GM21717 (cell line): Measurements from ENCODE around the gene TMEM50A.
"Not testable (repeated sequence)": the region's sequence is repeated elsewhere in the genome, so short reads cannot be mapped to it uniquely, and the experiment has no call there.

Experiments used
- ATAC-seq: cut with Tn5 transposase; IDR thresholded peaks from one replicate; pipeline ENCODE4 v1.9.1; 2021; ENCODE audit warnings: mild to moderate bottlenecking, moderate library complexity; ENCODE audit not compliant: unreplicated experiment

TMEM50A gene

DNA sequence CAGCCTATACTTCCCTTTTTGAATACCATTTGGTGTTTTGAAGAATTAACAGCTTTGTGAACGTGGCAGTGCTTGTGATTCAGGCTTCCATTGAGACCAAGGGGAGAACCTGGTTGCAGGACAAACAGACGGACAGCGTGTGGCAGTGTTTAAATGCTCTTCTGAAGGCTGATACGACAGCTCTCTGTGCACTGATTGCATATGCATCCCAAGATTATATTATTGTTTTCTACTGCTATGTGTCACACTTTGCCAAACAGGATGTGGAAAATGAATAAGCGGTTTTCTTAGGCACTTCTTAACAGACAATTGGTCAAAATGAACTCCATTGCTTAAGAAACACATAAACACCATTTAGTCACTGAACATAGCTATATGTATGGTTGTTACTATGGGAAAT is 8.2 kb upstream of the TMEM50A start:
- not testable (repeated sequence) for ATAC-seq

DNA sequence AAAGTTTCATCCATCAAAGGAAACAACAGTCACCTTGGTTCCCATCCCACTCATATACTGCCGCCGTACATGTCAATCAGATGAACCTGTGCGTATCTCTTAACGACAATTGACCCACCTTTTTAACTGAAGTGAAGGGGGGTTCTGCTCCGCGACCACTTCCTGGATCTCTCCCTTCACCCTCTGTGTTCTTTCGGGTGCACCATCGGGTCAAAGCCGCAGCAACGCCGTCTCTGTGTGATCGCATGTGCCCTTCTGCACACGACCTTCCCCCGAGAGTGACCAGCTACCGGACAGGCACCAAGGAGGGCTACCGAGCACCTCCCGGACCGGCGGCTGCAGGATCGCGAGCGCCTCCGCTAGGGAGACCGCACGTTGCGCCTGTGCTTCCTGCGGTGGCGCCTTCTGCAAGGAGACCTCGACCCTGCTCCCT is 1.2 kb upstream of the TMEM50A start:
- not testable (repeated sequence) for ATAC-seq

DNA sequence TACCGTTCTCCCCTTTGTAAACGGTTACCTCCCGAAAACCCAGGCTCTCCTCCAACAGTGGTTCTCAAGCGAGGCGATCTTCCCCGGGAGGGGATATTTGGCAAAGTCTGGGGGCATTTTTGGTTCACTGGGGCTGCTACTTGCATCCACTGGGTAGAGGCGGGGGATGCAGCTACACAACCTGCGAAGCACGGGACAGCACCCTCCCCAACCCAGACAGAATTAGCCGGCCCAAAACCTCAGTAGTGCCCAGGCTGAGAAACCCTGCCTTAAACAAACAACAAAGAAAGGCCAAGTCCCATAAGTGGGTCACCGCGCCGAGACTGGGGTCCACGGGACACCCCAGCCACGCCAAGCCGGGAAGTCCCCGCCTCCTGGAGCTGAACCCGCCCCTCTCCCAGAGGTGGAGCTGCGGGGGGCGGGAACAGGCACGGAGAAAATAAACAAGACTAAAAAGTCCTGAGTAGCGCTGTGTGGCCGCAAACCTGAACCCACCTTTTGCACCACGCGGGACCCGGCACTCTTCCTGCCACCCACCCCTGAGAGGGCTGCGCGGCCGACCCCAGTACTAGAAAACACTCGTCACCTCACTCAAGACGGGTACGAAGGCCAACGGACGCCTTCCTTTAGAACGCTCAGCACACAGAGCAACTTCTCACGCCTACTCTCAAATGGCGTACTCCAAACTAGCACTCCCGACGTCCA is 499 bp upstream of the TMEM50A start:
- peak; percentile 26 for ATAC-seq

DNA sequence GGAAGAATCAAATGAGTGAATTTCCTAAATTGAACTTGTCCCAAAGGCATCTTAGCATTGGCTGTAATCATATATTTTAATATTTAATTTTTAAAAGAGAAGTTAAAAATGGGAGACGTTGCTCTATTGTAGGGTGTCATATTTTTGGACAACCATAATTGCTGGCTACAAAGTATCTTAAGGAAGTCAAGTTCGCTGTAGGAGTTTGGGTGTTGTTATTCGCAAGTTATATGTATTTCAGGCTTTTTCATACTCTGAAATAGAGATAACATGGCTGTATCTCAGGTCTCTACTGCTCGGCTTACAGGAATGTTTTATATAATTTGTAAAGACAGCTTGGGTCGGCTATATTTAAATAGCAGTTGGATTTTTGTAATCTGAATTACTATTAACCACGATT is 852 bp downstream of the TMEM50A start:
- ATAC-seq: no peak

DNA sequence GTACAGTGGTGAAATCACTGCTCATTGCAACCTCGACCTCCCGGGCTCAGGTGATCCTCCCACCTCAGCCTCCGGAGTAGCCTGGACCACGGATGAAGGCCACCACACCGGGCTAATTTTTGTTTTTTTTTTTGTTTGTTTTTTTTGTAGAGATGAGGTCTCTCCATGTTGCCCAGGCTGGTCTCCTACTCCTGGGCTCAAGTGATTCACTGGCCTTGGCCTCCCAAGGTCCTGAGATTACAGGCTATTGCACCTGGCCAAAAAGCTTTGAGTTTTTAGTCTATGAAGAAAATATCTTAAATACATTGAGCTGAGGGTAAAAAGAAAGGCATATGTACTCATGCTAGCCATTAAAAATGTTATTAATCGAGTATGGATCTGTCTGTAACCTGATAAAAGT is 3.6 kb downstream of the TMEM50A start:
- no peak for ATAC-seq

GRCh38 chr1:25342846-25343245 is 4.7 kb downstream of the TMEM50A start:
- ATAC-seq: no peak

DNA sequence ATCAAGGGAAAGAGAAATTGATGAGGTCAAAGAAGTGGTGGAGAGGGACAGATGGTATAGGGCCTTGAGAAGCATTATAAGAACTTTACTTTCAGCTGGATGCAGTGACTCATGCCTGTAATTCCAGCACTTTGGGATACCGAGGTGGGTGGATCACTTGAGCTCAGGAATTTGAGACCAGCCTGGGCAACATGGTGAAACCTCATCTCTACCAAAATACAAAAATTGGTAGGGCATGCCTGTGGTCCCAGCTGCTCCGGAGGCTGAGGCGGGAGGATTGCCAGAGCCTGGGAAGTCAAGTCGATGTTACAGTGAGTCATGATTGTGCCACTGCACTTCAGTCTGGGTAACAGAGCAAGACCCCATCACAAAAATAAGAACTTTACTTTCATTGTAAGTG is 5.7 kb downstream of the TMEM50A start:
- no peak for ATAC-seq

GRCh38 chr1:25347556-25347955 is 9.4 kb downstream of the TMEM50A start:
- no peak for ATAC-seq

DNA sequence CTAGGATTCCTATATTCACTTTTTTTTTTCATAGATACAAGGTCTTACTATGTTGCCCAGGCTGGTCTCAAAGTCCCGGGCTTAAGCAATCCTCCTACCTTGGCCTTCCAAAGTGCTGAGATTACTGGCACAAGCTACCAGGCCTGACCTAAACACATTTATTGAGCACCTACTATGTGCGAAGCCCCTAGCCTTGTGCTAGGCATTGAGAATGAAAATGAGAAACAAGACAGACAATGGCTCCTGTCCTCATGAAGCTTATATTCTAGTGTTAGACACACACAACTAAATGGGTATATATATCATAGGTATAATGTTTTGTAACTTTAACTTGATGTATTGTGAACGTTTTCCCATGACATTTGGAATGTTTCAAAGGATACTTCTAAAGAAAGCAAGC is 11.5 kb downstream of the TMEM50A start:
- ATAC-seq: no peak

DNA sequence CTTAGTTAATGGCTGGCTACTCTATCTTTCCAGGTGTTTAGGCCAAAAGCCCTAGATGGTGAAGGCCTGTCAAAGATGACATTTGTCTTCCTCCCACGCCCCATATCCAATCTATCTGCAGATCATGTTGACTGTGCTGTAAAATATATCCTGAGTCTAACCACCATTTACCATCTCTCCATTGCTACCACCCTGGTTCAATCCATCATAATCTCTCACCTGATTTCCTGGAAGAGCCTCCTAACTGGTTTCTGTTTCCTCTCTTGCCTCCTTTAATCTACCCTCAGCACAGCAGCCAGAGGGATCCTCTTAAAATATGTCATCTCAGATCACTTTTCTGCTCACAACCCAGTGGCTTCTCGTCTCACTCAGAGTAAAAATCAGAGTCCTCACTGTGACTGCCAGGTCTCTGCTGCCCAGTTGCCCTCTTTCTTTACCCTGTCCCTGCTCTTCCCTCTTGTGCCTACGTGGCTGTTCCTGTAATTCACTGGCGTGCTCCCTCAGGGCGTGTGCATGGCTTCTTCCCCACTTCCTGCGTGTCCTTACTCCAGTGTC is 17.8 kb downstream of the TMEM50A start:
- ATAC-seq: no peak

DNA sequence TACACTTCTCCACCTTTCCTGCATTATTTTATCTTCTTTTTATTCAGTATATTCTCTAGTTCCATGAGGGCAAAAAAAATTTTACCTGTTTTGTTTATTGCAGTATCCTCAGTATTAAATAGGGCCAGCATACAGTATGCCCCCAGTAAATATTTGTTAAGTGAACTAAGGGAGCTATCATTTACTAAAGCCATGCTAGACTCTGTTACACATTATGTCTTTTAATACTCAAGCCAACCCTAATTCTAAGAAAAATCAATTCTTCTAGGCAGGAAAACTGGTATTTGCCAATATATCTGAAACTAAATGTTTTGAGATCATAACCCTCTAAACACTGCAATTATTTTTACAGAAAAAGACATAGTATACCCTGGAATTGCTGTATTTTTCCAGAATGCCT is 18.3 kb downstream of the TMEM50A start:
- ATAC-seq: no peak

- no peak for ATAC-seq
These were observed 18.7 kb downstream of the TMEM50A start for GRCh38 chr1:25356848-25357247.

GRCh38 chr1:25360596-25361581 is 22.8 kb downstream of the TMEM50A start:
- no peak for ATAC-seq

DNA sequence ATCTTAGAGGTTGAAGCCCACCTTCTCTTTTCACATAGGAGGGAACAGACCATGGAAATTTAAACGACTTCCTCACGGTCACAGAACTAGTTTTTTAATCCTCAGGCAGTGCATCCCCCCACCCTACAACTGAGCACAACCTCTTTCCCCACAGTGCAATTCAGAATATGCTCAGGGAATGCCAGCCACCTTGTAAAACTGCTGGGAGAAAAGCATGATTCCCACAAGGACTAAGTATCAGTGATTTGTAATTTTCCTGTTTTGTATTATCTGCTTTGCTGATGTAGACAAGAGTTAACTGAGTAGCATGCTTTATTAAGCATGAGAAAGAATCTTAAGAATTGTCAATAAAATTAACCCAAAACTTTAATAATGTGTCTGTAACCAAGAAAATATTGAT is 23.8 kb downstream of the TMEM50A start:
- ATAC-seq: no peak

- ATAC-seq: not testable (repeated sequence)
These were observed 24.8 kb downstream of the TMEM50A start for GRCh38 chr1:25362634-25363559.

GRCh38 chr1:25369241-25369640 is 31.1 kb downstream of the TMEM50A start:
- no peak for ATAC-seq

- not testable (repeated sequence) for ATAC-seq
These were observed 31.6 kb downstream of the TMEM50A start for GRCh38 chr1:25369691-25370271.

DNA sequence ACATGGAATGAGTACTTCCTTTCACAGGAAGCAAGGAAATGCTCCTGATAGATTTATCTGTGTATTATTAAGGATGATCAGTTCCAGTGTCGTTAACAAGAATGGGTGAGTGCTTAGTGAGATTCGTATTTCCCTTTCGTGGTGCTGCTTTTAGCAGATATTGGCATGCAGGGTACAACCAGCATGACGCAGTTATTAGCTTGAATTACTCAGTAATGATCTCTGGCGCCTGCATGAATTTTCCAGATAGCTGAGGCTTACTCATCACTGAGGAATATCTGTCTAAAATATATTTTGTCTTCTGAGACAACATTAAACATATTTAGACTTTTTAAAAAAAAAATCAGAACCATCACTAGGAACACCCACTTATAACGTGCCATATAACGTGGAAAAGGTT is 33.6 kb downstream of the TMEM50A start:
- ATAC-seq: not testable (repeated sequence)

GRCh38 chr1:25378367-25378766 is 40.2 kb downstream of the TMEM50A start:
- ATAC-seq: not testable (repeated sequence)

- not testable (repeated sequence) for ATAC-seq
These were observed 44.4 kb downstream of the TMEM50A start for GRCh38 chr1:25382543-25382942.
